Lower lobe of right lung (tissue), 2 donors: ENCODE data around the gene SNX15. TPM values are rescaled to one million over a fixed set of nuclear protein-coding genes. Genes with fewer than 3 reads are reported as not detected.
A peak's percentile ranks its signal among the peaks of the same experiment; 100 is the strongest.

Experiments
- ATAC-seq, 2 donors: fragments of 200-7000 bp; cut with Tn5 transposase; one replicate each; pipeline ENCODE4 v1.9.1; 2020 to 2022; ENCODE audit warnings: mild to moderate bottlenecking in 2 of 2, moderate library complexity in 2 of 2
- DNase-seq: peaks from one replicate; pipeline ENCODE4 v3.0.0-alpha.2; 2020
- H3K27ac ChIP-seq: fragments of 200-600 bp; one replicate; pipeline ENCODE4 v1.8.0; 2022
- H3K27me3 ChIP-seq: fragments of 200-600 bp; one replicate; pipeline ENCODE4 v1.8.0; 2022; ENCODE audit warnings: low read depth
- H3K36me3 ChIP-seq: fragments of 200-600 bp; one replicate; pipeline ENCODE4 v1.8.0; 2022; ENCODE audit warnings: mild to moderate bottlenecking
- H3K4me1 ChIP-seq: fragments of 200-600 bp; one replicate; pipeline ENCODE4 v1.8.0; 2022
- H3K4me3 ChIP-seq: fragments of 200-600 bp; one replicate; pipeline ENCODE4 v1.8.0; 2022; ENCODE audit warnings: mild to moderate bottlenecking
- H3K9me3 ChIP-seq: fragments of 200-600 bp; one replicate; pipeline ENCODE4 v1.8.0; 2022
- CTCF ChIP-seq: fragments of 200-600 bp; IDR thresholded peaks from one replicate; pipeline ENCODE4 v1.8.0; 2022; ENCODE audit warnings: antibody characterized with exemption, mild to moderate bottlenecking
- intact Hi-C: fragments of 100-400 bp; cut with DNase I; formaldehyde crosslinking; loops from one replicate; pipeline ENCODE4 v1.11.0; 2022
- total RNA-seq: library from RNA; stranded (reverse); fragmentation: NEBNext Ultra II Directional; extraction: Animal tissue kit (Norgen Biotek cat#: 25700); gene quantifications from one replicate; pipeline ENCODE4 v1.2.1, GENCODE V29; 2021
- donor health status: DM: no; HTN: yes; CAD: no; lungs with severe emphysema.

The SNX15 gene
- total RNA-seq, 1 donor from 2014 or later: 25.4 TPM

DNA sequence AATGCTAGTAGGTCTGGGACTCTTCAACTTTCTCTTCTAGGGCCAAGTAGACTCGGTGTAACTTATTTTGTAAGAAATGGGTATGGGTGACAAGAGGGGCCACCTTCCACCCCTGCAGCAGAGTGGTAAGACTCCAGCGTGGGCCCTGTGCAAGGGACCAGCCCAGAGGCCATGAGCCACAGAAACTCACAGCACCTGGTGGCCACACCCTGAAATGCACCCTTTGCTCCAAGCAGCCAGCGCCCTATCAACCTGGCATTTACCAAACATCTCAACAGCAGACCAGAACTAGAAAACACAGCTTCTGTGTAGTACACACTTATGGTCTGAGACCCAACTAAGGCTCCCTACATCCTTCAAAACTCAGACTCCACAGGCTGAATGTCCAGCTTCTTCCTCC, 50.9 kb downstream of the SNX15 start:
- ATAC-seq (peak; percentile 83 to 88), DNase-seq (peak; percentile 74)
- H3K4me3 ChIP-seq: no peak overlapping the region
- intact Hi-C loops: no loop called here
- no peaks in the 10 kb centered on the region for H3K36me3 ChIP-seq
- peak; percentile 59 for TF ChIP-seq CTCF
- no peaks in the 10 kb centered on the region for H3K27me3 ChIP-seq
- no peaks in the 10 kb centered on the region for H3K9me3 ChIP-seq
- no peaks in the 10 kb centered on the region for H3K4me1 ChIP-seq
- H3K27ac ChIP-seq: no peak overlapping the region

GRCh38 chr11:65078786-65079342, 51.6 kb downstream of the SNX15 start:
- TF ChIP-seq CTCF: no peak
- Histone ChIP-seq H3K27me3 (no peaks in the 10 kb centered on the region), H3K9me3 (no peaks in the 10 kb centered on the region), H3K36me3 (no peaks in the 10 kb centered on the region), H3K4me1 (peaks cover 5% of the 10 kb centered on the region), H3K4me3 (no peak overlapping the region), H3K27ac (no peak overlapping the region)
- ATAC-seq (no peak), DNase-seq (no peak)
- intact Hi-C loops: no loop called here

GRCh38 chr11:65083134-65083833, 56.0 kb downstream of the SNX15 start:
- no peak for TF ChIP-seq CTCF
- intact Hi-C loops: no loop called here
- H3K9me3 ChIP-seq: no peaks in the 10 kb centered on the region
- peak in 1 of 2 donors; percentile 1 for ATAC-seq
- peak overlapping the region; percentile 66 for H3K4me3 ChIP-seq
- no peaks in the 10 kb centered on the region for H3K27me3 ChIP-seq
- peak overlapping the region; percentile 92 for H3K27ac ChIP-seq
- H3K36me3 ChIP-seq: peaks cover 30% of the 10 kb centered on the region
- H3K4me1 ChIP-seq: peaks cover 20% of the 10 kb centered on the region
- DNase-seq: no peak

GRCh38 chr11:65083834-65084597, 56.8 kb downstream of the SNX15 start, which contains the start of the genes CDCA5 and ZFPL1:
Gene CDCA5 (minus strand): TSS chr11:65084040. CDS start chr11:65083978, 62 bp downstream.
Gene ZFPL1 (plus strand): TSS chr11:65084222. CDS start chr11:65084699, 477 bp downstream.
- intact Hi-C loops: no loop called here
- peak; percentile 97 to 98 for ATAC-seq

More at GRCh38 chr11:65083834-65084597, 56.8 kb downstream of the SNX15 start, which contains the start of the genes CDCA5 and ZFPL1:
- TF ChIP-seq CTCF: no peak
- Histone ChIP-seq H3K36me3 (peaks cover 38% of the 10 kb centered on the region), H3K4me1 (peaks cover 20% of the 10 kb centered on the region), H3K27ac (peak within 1 kb of the TSS; percentile 92), H3K4me3 (peak within 1 kb of the TSS; percentile 66), H3K27me3 (no peaks in the 10 kb centered on the region), H3K9me3 (no peaks in the 10 kb centered on the region)
- DNase-seq: peak; percentile 96
